Ovary (tissue), 9 donors: ENCODE results near the gene FAM170B. TPM values are rescaled to one million over a fixed set of nuclear protein-coding genes. Genes with fewer than 3 reads are reported as not detected.

Experiments used
- DNase-seq, 5 donors: peaks; one replicate each; pipeline ENCODE4 v3.0.0-alpha.2; 2019 to 2020
- H3K27ac ChIP-seq, 2 donors: fragments of 200-600 bp; one replicate each; pipeline versions ENCODE4 v1.5.1 to v1.8.0; 2019 to 2022
- H3K27me3 ChIP-seq: fragments of 200-600 bp; one replicate; pipeline ENCODE4 v1.8.0; 2022
- H3K36me3 ChIP-seq: fragments of 200-600 bp; sonication (generic); one replicate; pipeline ENCODE4 v1.5.1; 2019
- H3K4me1 ChIP-seq: one replicate; pipeline ENCODE4 v1.8.1; 2013; ENCODE audit warnings: mild to moderate bottlenecking, moderate library complexity; ENCODE audit not compliant: insufficient read depth
- H3K4me3 ChIP-seq: fragments of 200-600 bp; sonication (generic); one replicate; pipeline ENCODE4 v1.5.1; 2017
- H3K9me3 ChIP-seq, 2 donors: fragments of 200-600 bp in 1 of 2; sonication (generic) in 1 of 2; one replicate each; pipeline versions ENCODE4 v1.5.1 to v1.8.1; 2013 to 2019; ENCODE audit warnings: mild to moderate bottlenecking in 1 of 2, moderate library complexity in 1 of 2
- EP300 ChIP-seq: sonication (generic); formaldehyde crosslinking; IDR thresholded peaks from one replicate; pipeline ENCODE4 v1.6.1; 2017; ENCODE audit warnings: antibody characterized with exemption
- POLR2A ChIP-seq: fragments of 450-650 bp; IDR thresholded peaks from one replicate; pipeline ENCODE4 v1.6.1; 2017; ENCODE audit warnings: antibody characterized with exemption, mild to moderate bottlenecking, moderate library complexity
- WGBS, 3 donors: extraction: QIAGEN DNeasy Blood & Tissue Kit in 1 of 3; methylation state at CpG; one replicate each; pipeline versions ENCODE4 v1.1.5 to v1.1.7; 2013 to 2017; 5-methylcytosine and 5-hydroxymethylcytosine counted together
- intact Hi-C, 4 donors: fragments of 100-400 bp; cut with DNase I; formaldehyde crosslinking; loops; one replicate each; pipeline versions ENCODE4 v1.11.0 to v1.15.1; 2022 to 2023
- polyA plus RNA-seq, 2 donors: library from polyadenylated mRNA; stranded (reverse); fragments of 200-250 nt in 1 of 2; fragments of 350-450 nt in 1 of 2; fragmentation: Illumina TruSeq in 1 of 2; extraction: RNeasy Lipid Tissue Mini Kit (QIAGEN cat#74804) in 1 of 2; gene quantifications; one replicate each; pipeline ENCODE4 v1.2.3, GENCODE V29; 2013 to 2014
- total RNA-seq, 7 donors: library from RNA; depleted of rRNA in 2 of 7; stranded (reverse); fragments of >200 nt in 2 of 7; fragmentation: NEBNext Ultra II Directional in 3 of 7; extraction: Animal tissue kit (Norgen Biotek cat#: 25700) in 3 of 7; gene quantifications; one replicate each; pipeline versions ENCODE4 v1.1.0 to v1.2.4, GENCODE V29; 2016 to 2023
- TF ChIP-seq, protein P1 (sequence below), 3 donors: fragments of 450-650 bp in 2 of 3; fragments of 200-600 bp in 1 of 3; IDR thresholded peaks; one replicate each; pipeline versions ENCODE4 v1.5.1 to v1.8.0; 2016 to 2022; ENCODE audit warnings: antibody characterized with exemption in 3 of 3, mild to moderate bottlenecking in 1 of 3
- donor health status: DM: no; HTN: no; CAD: no; lungs with moderate emphysema.
- donor health status: DM: no; HTN: no; CAD: no.
- donor health status: Bipolar disorder and iron deficiency.
- donor health status: DM: yes; HTN: yes; CAD: no.
- donor health status: DM: no; HTN: no; CAD: no.
- donor health status: DM: yes; HTN: yes; CAD: no.

FAM170B gene
- total and polyA plus RNA-seq, 9 donors: not detected

DNA sequence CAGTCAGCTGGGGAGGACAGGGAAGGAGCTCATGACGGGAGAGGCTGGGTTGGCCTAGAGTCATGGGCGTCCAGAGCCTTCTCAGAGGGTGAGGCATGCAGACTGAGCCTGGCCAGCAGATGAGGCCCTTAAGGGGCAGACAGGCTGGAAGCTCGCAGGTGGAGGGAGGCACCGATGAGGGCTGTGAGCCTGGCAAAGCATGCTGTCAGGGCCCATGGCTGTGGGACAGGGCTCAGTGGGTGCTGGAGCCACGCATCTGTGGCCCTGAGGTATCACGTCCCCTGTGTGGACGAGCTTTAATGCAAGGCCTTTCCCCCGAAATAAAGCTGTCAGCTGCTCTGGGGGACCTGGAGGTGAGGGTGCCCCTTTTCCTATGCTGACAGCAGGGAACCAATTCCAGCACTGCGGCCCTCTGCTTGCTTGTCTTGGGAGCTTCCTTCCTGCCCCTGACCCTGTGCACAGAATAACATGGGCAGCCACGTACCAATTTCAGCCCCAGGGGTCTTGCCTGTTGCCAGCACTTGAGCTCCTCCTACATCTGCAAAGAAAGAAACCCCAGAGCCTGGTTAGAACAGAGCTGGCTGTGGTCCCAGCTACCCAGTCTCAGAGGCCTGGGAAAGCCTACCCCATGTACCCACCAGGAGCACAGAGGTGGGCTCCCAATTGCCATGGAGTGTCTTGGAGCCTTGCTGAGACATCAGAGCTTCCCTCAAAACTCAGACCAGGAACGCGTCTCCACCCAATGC lies 33.8 kb upstream of the FAM170B start:
- TF ChIP-seq EP300: no peak
- TF ChIP-seq, protein P1, sequence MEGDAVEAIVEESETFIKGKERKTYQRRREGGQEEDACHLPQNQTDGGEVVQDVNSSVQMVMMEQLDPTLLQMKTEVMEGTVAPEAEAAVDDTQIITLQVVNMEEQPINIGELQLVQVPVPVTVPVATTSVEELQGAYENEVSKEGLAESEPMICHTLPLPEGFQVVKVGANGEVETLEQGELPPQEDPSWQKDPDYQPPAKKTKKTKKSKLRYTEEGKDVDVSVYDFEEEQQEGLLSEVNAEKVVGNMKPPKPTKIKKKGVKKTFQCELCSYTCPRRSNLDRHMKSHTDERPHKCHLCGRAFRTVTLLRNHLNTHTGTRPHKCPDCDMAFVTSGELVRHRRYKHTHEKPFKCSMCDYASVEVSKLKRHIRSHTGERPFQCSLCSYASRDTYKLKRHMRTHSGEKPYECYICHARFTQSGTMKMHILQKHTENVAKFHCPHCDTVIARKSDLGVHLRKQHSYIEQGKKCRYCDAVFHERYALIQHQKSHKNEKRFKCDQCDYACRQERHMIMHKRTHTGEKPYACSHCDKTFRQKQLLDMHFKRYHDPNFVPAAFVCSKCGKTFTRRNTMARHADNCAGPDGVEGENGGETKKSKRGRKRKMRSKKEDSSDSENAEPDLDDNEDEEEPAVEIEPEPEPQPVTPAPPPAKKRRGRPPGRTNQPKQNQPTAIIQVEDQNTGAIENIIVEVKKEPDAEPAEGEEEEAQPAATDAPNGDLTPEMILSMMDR (IDR thresholded peaks at IDR 0.05): no peak
- no peak for TF ChIP-seq POLR2A
- Histone ChIP-seq H3K4me1 (no peaks in the 10 kb centered on the region), H3K9me3 (no peaks in the 10 kb centered on the region), H3K27me3 (no peaks in the 10 kb centered on the region), H3K4me3 (no peak overlapping the region), H3K27ac (no peak overlapping the region), H3K36me3 (no peaks in the 10 kb centered on the region)
- WGBS, 3 donors: 83 to 94% (median 92%) methylated on average over 12 of the region's 12 CpGs
- intact Hi-C loops: no loop called here
- no peak for DNase-seq

DNA sequence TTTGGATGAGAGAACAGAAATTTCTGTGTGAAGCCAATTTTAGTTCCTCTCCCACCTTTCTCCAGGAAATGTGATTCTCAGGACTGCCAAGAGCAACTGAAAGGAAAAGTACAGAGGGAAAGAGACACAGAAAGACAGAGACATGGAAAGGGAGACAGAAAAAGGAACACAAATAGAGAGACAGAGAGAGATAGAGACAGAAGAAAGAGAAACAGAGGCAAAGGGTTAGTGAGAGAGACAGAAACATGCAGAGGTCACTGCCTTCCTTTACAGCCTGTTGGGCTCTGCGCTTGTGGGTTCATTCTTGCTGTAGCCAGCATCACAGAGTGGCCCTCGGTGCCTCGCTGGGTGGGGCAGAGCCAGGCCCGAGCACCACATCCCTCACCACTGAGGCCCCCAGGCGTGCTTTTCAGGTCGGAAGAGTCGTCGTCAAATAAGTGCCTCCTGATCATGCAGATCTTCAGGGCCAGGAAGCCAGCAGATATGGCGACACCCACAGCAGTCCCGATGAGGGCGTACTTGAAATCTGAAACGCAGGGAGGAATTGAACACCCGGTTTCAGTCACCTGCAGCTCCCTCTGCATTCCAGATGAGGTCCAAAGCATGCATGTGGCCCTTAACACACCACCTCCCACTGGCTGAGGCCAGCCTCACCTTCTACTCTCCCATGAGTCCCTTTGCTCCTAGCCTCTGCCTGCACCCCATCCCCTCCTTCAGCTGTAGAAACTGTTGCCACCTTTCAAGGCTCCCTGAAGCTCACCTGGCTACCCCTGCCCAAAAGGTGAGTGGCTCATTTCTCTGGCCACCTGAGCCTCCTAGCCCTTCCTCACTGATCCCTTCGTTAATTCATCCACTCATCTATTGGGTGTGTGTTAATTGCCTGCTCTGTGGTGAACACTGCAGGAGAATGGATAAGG lies 32.9 kb upstream of the FAM170B start:
- intact Hi-C loops: no loop called here
- Histone ChIP-seq H3K27ac (no peak overlapping the region), H3K9me3 (no peaks in the 10 kb centered on the region), H3K4me3 (no peak overlapping the region), H3K4me1 (no peaks in the 10 kb centered on the region), H3K36me3 (no peaks in the 10 kb centered on the region), H3K27me3 (no peaks in the 10 kb centered on the region)
- WGBS, 3 donors: 81 to 85% (median 84%) methylated on average over 14 of the region's 14 CpGs
- TF ChIP-seq, protein P1 (IDR thresholded peaks at IDR 0.05): no peak
- TF ChIP-seq POLR2A (no peak), EP300 (no peak)
- no peak for DNase-seq

DNA sequence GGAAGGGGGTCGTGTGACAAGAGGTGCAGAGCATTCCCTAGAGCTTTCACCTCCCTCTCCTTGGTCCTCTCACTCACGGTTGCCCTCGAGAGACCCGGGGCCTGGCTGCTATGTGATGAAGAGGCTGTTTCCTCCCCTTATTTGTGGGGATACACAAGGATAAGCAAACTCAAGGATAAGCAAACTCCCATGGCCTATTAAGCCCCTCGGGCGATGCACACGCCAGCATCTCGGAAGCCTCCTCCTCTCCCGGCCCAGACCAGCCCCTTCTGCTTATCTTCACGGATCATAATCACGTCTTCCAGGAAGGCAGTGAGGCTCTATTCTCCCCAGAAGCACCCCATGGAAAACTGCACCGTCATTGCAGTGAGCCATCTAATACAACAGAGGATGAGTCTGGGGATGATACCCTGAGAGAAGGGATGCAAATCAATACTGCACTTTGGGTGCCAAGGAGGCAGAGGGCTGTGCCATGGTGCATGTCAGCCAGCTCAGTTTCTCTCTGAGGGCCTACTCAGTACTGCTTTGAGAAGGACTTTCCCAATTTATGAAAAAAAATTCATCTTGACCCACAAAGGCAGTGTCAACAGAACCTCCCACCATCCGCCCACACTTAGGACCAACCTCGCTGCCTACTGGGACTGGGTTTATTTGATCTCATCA lies 32.1 kb upstream of the FAM170B start:
- no peaks in the 10 kb centered on the region for H3K9me3 ChIP-seq
- 86 to 88% (median 86%) methylated on average over 14 of the region's 14 CpGs for WGBS, 3 donors
- no peak overlapping the region for H3K4me3 ChIP-seq
- no peak overlapping the region for H3K27ac ChIP-seq
- intact Hi-C loops: no loop called here
- TF ChIP-seq POLR2A (no peak), EP300 (no peak)
- TF ChIP-seq, protein P1 (IDR thresholded peaks at IDR 0.05): no peak
- H3K27me3 ChIP-seq: no peaks in the 10 kb centered on the region
- DNase-seq: no peak
- no peaks in the 10 kb centered on the region for H3K4me1 ChIP-seq
- H3K36me3 ChIP-seq: no peaks in the 10 kb centered on the region

DNA sequence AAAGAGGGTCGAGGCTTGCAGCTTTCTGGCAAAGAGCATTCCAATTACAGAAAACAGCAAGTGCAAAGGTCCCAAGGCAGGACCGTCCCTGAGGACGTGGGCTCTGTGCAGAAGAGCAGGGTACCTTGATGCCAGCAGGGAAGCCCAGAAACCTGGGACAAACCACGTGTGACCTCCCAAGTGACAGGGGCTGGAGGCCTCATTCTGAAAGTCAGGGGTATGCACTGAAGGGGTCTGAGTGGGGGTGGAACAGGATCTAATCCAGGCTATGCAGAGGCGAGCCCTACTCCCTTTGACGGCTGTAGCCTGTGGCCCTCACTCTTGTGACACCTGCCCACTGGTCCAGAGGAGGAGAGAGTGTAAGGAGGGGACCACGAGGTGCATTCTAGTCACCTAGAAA lies 31.4 kb upstream of the FAM170B start:
- no peak for DNase-seq
- intact Hi-C loops: no loop called here
- TF ChIP-seq POLR2A (no peak), EP300 (no peak)
- TF ChIP-seq, protein P1 (IDR thresholded peaks at IDR 0.05): no peak

More for the DNA sequence above, 31.4 kb upstream of the FAM170B start:
- Histone ChIP-seq H3K9me3 (no peaks in the 10 kb centered on the region), H3K4me3 (no peak overlapping the region), H3K27ac (no peak overlapping the region), H3K27me3 (no peaks in the 10 kb centered on the region), H3K36me3 (no peaks in the 10 kb centered on the region), H3K4me1 (no peaks in the 10 kb centered on the region)
- 85 to 88% (median 86%) methylated on average over 7 of the region's 7 CpGs for whole genome bisulfite sequencing, 3 donors
